Bone marrow (tissue), 2 donors: ENCODE results near the gene VSTM4.

ENCODE experiments used
- DNase-seq, 2 donors: peaks; one replicate each; lab custom pipeline; 2025; lab: John Stamatoyannopoulos, UW

The VSTM4 gene

DNA sequence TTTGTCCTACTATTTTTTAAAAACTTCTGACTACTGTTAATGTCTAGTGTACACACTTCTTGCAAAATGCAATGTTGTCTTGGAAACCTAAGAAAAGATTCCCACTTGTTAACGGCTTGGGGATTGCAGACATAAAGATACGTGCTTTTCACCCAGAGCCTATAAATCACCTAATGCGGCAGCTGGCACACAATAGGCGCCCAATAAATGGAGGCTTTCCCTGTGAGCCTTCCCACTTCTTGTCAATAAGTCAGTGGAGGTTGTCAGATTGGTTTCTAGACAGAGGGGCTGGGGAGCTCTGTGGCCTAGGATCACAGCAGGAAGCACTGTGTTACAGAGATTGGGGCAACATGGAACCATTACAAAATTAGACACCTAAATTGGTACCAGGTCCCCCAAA lies 74.7 kb downstream of the VSTM4 start:
- DNase-seq: no peak

DNA sequence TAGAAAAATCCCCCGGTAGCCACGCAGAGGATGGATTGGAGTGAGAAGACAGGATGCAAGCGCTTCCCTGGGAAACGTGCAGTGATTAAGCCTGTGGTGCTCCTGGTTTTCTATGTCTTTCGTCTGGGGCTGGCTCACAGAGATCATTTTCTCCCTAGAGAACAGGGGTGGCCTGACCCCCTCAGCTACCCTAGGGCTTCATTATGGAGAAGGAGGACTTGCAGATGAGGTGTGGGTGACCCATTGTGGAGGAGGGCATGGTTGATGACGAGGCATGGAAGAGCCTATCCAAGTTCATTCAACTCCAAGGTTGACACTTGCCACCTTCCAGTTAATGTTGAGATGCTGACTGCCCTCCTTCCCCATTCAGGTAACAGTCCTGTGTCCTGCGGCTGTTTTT lies 75.9 kb downstream of the VSTM4 start:
- no peak for DNase-seq

- DNase-seq: no peak
Measured at GRCh38 chr10:49038711-49039110, 76.6 kb downstream of the VSTM4 start.

DNA sequence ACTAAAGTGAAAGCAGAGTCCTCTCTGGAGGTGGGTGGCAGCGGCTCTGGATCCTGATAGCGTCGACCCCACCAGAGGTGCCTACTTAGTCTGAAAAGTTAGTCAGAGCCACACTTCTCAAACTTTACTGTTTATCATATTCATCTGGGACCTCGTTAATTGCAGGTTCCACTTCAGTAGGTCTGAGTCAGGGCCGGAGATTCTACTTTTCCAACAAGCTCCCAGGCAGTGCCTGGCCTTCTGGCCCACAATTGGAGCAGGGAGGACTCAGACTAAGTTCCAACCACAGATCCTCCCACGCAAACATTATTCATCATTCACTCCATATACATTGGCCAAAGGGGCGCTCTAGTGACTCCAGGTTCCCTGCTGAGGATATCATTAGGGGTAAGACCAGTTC lies 78.1 kb downstream of the VSTM4 start:
- no peak for DNase-seq

DNA sequence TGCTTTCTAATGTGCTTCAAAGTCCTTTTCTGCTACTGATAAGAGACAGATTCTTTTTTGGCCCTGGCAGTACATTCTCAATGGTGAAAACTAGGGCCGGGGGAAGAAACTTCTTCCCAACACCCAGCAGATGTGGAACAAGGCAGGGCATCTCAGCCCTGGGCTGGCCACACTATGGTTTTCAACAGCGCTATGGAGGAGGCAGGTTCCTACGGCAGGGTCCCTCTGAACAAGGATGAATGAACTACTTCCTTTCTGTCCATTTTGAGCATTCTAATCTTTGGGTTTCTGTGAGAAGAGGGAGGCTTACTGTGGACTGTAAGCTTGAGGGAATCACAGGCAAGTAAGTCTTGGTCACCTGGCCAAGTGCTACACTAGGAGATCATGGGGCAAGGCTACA lies 78.7 kb downstream of the VSTM4 start:
- no peak for DNase-seq

GRCh38 chr10:49035920-49036319 lies 79.4 kb downstream of the VSTM4 start:
- no peak for DNase-seq

DNA sequence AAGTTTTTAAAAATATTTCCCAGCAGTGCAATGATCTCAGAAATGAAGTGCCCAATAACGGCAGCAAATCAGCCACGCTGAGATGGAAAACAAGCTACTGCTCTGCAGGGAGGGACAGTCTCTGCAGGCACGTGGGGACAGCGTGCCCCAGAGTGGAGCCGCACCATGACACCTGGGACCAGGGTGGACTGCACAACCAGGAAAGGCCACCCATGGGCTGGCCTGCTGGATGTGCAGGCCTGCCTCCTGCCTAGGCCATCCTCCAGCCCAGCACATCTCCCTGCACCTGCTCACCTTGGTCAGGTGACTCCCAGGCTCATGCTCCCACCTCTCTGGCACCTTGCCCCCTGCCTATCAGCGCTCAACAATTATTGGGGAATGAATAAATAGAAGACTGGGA lies 80.4 kb downstream of the VSTM4 start:
- no peak for DNase-seq

- DNase-seq: no peak
Measured at GRCh38 chr10:49033939-49034338, 81.4 kb downstream of the VSTM4 start.

GRCh38 chr10:49029666-49030065 lies 85.7 kb downstream of the VSTM4 start:
- no peak for DNase-seq

- DNase-seq: no peak
Measured at GRCh38 chr10:49028639-49029038, 86.7 kb downstream of the VSTM4 start.

GRCh38 chr10:49025347-49025983 lies 89.9 kb downstream of the VSTM4 start:
- no peak for DNase-seq

- no peak for DNase-seq
Measured at GRCh38 chr10:49024484-49024883, 90.8 kb downstream of the VSTM4 start.

GRCh38 chr10:49023752-49024151 lies 91.6 kb downstream of the VSTM4 start:
- DNase-seq: no peak

GRCh38 chr10:49023071-49023470 lies 92.3 kb downstream of the VSTM4 start:
- DNase-seq: no peak

- no peak for DNase-seq
Measured at GRCh38 chr10:49021685-49022084, 93.6 kb downstream of the VSTM4 start.

GRCh38 chr10:49015700-49016099 lies 99.6 kb downstream of the VSTM4 start:
- DNase-seq: no peak

GRCh38 chr10:49012603-49013002 lies 102.7 kb downstream of the VSTM4 start:
- DNase-seq: no peak

DNA sequence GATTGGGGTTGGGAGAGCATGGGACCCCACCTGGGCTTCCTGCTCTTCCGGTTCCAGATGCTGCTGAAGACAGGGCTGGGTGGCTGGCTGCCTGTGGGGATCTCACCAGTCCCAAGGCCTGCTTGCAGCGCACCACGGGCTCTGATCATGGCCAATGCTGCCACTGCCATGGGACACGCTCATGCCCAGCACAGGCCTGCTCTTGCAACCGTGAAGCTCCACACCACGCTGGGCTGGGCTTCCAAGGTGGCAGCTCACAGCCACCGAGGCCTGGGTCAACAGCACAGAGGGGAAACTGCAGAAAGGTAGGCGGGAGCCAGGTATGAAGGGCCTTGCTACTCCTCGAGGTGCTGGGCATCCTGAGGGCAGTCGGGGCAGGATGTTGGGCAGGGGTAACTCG lies 103.6 kb downstream of the VSTM4 start:
- no peak for DNase-seq

- no peak for DNase-seq
Measured at GRCh38 chr10:49010865-49011264, 104.5 kb downstream of the VSTM4 start.

GRCh38 chr10:49010295-49010694 lies 105.0 kb downstream of the VSTM4 start:
- no peak for DNase-seq

- DNase-seq: no peak
Measured at GRCh38 chr10:49009199-49009979, 105.9 kb downstream of the VSTM4 start.

- DNase-seq: no peak
Measured at GRCh38 chr10:49008505-49009198, 106.7 kb downstream of the VSTM4 start.

GRCh38 chr10:49008091-49008490 lies 107.2 kb downstream of the VSTM4 start:
- DNase-seq: no peak
